Measurements from ENCODE around the gene SERPINA5.

GRCh38 chr14:94561656-94562010 is 19.6 kb upstream of the SERPINA5 start:
- TF ChIP-seq CTCF (IDR thresholded peaks at IDR 0.05; ENCODE audit: low read length) (no peak), EZH2phosphoT487 (IDR thresholded peaks at IDR 0.05; ENCODE audit: low read length) (no peak)
